Upper lobe of left lung (tissue), 4 donors: ENCODE measurements around the gene NFIB.

ENCODE experiments used
- EP300 ChIP-seq, 4 donors: sonication (generic); formaldehyde crosslinking; IDR thresholded peaks; one replicate each; pipeline ENCODE4 v1.5.1; 2017; ENCODE audit warnings: antibody characterized with exemption in 4 of 4, control low read depth in 2 of 4
- TF ChIP-seq, protein P1 (sequence below), 6 experiments: fragments of 450-650 bp in 4 of 6; fragments of 200-600 bp in 2 of 6; sonication (generic) in 2 of 6; IDR thresholded peaks; one replicate each; pipeline ENCODE4 v1.5.1; 2016 to 2019; ENCODE audit warnings: antibody characterized with exemption in 6 of 6

DNA sequence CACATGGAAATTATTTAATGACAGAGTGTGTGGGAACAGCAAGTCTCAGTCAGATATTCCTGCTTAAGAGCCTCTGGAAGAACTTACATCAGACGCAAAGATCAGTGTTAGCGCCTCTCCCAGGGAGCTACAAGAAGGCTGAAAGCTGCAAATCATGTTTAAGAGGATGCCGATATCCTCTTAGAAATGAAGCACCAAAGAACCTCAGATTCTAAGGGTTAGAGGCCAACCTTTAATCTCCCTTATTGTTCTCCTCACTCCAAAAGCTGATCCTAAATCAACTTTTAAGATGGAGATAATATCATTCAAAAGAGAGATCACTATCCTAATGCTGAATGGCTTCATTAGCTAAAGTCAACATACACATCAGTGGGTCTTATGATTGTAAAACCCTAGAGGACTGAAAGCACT lies 160.6 kb downstream of the NFIB start:
- TF ChIP-seq, protein P1, sequence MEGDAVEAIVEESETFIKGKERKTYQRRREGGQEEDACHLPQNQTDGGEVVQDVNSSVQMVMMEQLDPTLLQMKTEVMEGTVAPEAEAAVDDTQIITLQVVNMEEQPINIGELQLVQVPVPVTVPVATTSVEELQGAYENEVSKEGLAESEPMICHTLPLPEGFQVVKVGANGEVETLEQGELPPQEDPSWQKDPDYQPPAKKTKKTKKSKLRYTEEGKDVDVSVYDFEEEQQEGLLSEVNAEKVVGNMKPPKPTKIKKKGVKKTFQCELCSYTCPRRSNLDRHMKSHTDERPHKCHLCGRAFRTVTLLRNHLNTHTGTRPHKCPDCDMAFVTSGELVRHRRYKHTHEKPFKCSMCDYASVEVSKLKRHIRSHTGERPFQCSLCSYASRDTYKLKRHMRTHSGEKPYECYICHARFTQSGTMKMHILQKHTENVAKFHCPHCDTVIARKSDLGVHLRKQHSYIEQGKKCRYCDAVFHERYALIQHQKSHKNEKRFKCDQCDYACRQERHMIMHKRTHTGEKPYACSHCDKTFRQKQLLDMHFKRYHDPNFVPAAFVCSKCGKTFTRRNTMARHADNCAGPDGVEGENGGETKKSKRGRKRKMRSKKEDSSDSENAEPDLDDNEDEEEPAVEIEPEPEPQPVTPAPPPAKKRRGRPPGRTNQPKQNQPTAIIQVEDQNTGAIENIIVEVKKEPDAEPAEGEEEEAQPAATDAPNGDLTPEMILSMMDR (IDR thresholded peaks at IDR 0.05): no peak
- no peak for TF ChIP-seq EP300 (IDR thresholded peaks at IDR 0.05)
